K562 (cell line): ENCODE results near the gene NME2. TPM values are rescaled to one million over a fixed set of nuclear protein-coding genes. Genes with fewer than 3 reads are reported as not detected.

Experiments
- FOXP1 ChIP-seq: sonication (generic); formaldehyde crosslinking; IDR thresholded peaks from 2 replicates; pipeline ENCODE4 v1.8.0; 2022; ENCODE audit warnings: mild to moderate bottlenecking, missing genetic modification reagents
- HINFP ChIP-seq: fragments of 450-650 bp; conservative IDR thresholded peaks from 2 replicates; pipeline ENCODE4 v1.6.1; 2016; ENCODE audit warnings: missing genetic modification characterization, low read depth, mild to moderate bottlenecking, control low read depth, missing compliant biosample characterization
- NFXL1 ChIP-seq: fragments of 450-650 bp; formaldehyde crosslinking; IDR thresholded peaks from 2 replicates; pipeline ENCODE4 v1.4.0; 2021; ENCODE audit warnings: mild to moderate bottlenecking
- PATZ1 ChIP-seq: fragments of 250-450 bp; sonication (Bioruptor Pico); IDR thresholded peaks from 2 replicates; pipeline ENCODE4 v1.5.0; 2020; ENCODE audit warnings: mild to moderate bottlenecking, borderline replicate concordance
- PHB2 ChIP-seq: fragments of 450-650 bp; IDR thresholded peaks from 2 replicates; pipeline ENCODE4 v1.6.1; 2017; ENCODE audit warnings: low read depth
- RAD21 ChIP-seq, 2 experiments: fragments of 250-450 bp in 1 of 2; fragments of 450-650 bp in 1 of 2; sonication (Bioruptor Pico) in 1 of 2; formaldehyde crosslinking in 1 of 2; IDR thresholded peaks in 1 of 2; conservative IDR thresholded peaks in 1 of 2; 2 replicates each; pipeline versions ENCODE4 v1.4.0 to v1.8.0; 2020 to 2022; ENCODE audit warnings: mild to moderate bottlenecking in 2 of 2, moderate library complexity in 1 of 2
- RBM39 ChIP-seq: fragments of 200-400 bp; formaldehyde crosslinking; optimal IDR thresholded peaks from 2 replicates; pipeline ENCODE3; 2018; ENCODE audit warnings: low read depth, low read length
- RERE ChIP-seq: sonication (generic); formaldehyde crosslinking; IDR thresholded peaks from 2 replicates; pipeline ENCODE4 v1.8.0; 2023; ENCODE audit warnings: missing genetic modification reagents, mild to moderate bottlenecking, borderline replicate concordance
- SIRT6 ChIP-seq: IDR thresholded peaks from one replicate; pipeline ENCODE4 v1.6.1; 2012; ENCODE audit warnings: low read depth, mild to moderate bottlenecking, control low read depth, inconsistent platforms, low read length, moderate library complexity
- TSHZ1 ChIP-seq: fragments of 250-450 bp; sonication (Bioruptor Pico); IDR thresholded peaks from 2 replicates; pipeline ENCODE4 v1.4.0; 2020; ENCODE audit warnings: mild to moderate bottlenecking, moderate library complexity
- ZNF655 ChIP-seq: fragments of 250-450 bp; sonication (Bioruptor Pico); IDR thresholded peaks from 2 replicates; pipeline ENCODE4 v1.5.0; 2021
- polyA plus RNA-seq, 8 experiments: library from polyadenylated mRNA; depleted of rRNA in 4 of 8; stranded (reverse) in 5 of 8; unstranded in 3 of 8; fragments of >200 nt; fragmentation: Nextera tagmentation in 2 of 8; fragmentation: Illumina TruSeq in 1 of 8; extraction: Ambion mirVana in 2 of 8; extraction: Trizol in 1 of 8; gene quantifications; 2 replicates each; pipeline versions ENCODE4 v1.2.1 to v1.2.3, GENCODE V29; 2011 to 2014; ENCODE audit warnings: inconsistent platforms in 1 of 8, missing spikeins in 1 of 8
- total RNA-seq, 7 experiments: library from RNA; depleted of rRNA in 6 of 7; stranded (reverse); fragments of >200 nt in 6 of 7; fragmentation: Illumina TruSeq in 2 of 7; extraction: Trizol in 2 of 7; gene quantifications; 2 replicates each; pipeline versions ENCODE4 v1.2.1 to v1.2.3, GENCODE V29; 2011 to 2021; ENCODE audit warnings: low replicate concordance in 1 of 7

The NME2 gene
- total and polyA plus RNA-seq, 9 of the 15 experiments (the other 6 are each of a cell fraction or from before 2014, with no cell fraction given) = 684 to 1,202 (median 924) TPM

- no peak for TF ChIP-seq HINFP (tag)
- TF ChIP-seq ZNF655 (CRISPR knock-in tag) = no peak
- peak; percentile 80 for TF ChIP-seq PHB2
- TF ChIP-seq PATZ1 (CRISPR knock-in tag) = peak; percentile 35; the same call in 1 of the 2 replicates
- TF ChIP-seq NFXL1 (CRISPR knock-in tag) = no peak
- no peak for TF ChIP-seq SIRT6
- TF ChIP-seq FOXP1 (CRISPR knock-in tag) = peak; percentile 89
- no peak for TF ChIP-seq TSHZ1 (CRISPR knock-in tag)
- TF ChIP-seq RERE (CRISPR knock-in tag) = 0 out of 2 replicates have a peak, but pooled peaks have one; percentile 80
- no peak for TF ChIP-seq RBM39
- TF ChIP-seq RAD21 (CRISPR knock-in tag; conservative IDR thresholded peaks at IDR 0.05 in 1 of 2, IDR thresholded peaks at IDR 0.05 in 1 of 2) = peak; percentile 95 to 98
Measured at GRCh38 chr17:51153210-51154072, 12.8 kb upstream of the NME2 start, which contains the start of gene NME1 (continued).
